Adrenal gland (tissue), 12 donors: Measurements from ENCODE around the gene RAB1B. TPM values are rescaled to one million over a fixed set of nuclear protein-coding genes. Genes with fewer than 3 reads are reported as not detected.

Experiments
- DNase-seq, 7 donors: peaks; one replicate each; pipeline ENCODE4 v3.0.0-alpha.2; 2019 to 2020
- H3K27ac ChIP-seq, 5 donors: fragments of 200-600 bp; sonication (generic) in 4 of 5; 1 replicate in 3 of 5; 2 replicates in 2 of 5; pipeline versions ENCODE4 v1.5.1 to v1.8.0; 2016 to 2020; ENCODE audit warnings: mild to moderate bottlenecking in 1 of 5
- H3K27me3 ChIP-seq: fragments of 200-600 bp; 2 replicates; pipeline ENCODE4 v1.8.0; 2021
- H3K36me3 ChIP-seq, 2 donors: fragments of 200-600 bp; replicated peaks in 1 of 2; 1 replicate in 1 of 2; 2 replicates in 1 of 2; pipeline versions ENCODE4 v1.5.1 to v1.8.0; 2018 to 2022
- H3K4me1 ChIP-seq, 2 donors: fragments of 200-600 bp; replicated peaks in 1 of 2; 1 replicate in 1 of 2; 2 replicates in 1 of 2; pipeline versions ENCODE4 v1.5.1 to v1.8.0; 2018 to 2021
- H3K4me3 ChIP-seq, 4 donors: fragments of 200-600 bp; sonication (generic) in 3 of 4; one replicate each; pipeline ENCODE4 v1.5.1; 2016 to 2018
- H3K9me3 ChIP-seq, 3 donors: fragments of 200-600 bp; sonication (generic) in 1 of 3; replicated peaks in 1 of 3; 1 replicate in 2 of 3; 2 replicates in 1 of 3; pipeline versions ENCODE4 v1.5.1 to v1.8.0; 2016 to 2021
- POLR2A ChIP-seq, 2 donors: fragments of 450-650 bp; IDR thresholded peaks; one replicate each; pipeline ENCODE4 v1.6.1; 2017; ENCODE audit warnings: antibody characterized with exemption in 2 of 2, mild to moderate bottlenecking in 2 of 2, moderate library complexity in 1 of 2
- WGBS, 4 donors: extraction: QIAGEN DNeasy Blood & Tissue Kit in 2 of 4; methylation state at CpG; one replicate each; pipeline versions ENCODE4 v1.1.5 to v1.1.7; 2013 to 2017; 5-methylcytosine and 5-hydroxymethylcytosine counted together
- intact Hi-C, 2 donors: fragments of 100-400 bp; cut with DNase I; formaldehyde crosslinking; loops; one replicate each; pipeline versions ENCODE4 v1.14.1 to v1.15.0; 2022 to 2023
- polyA plus RNA-seq, 3 donors: library from polyadenylated mRNA; stranded (reverse); fragments of 200-250 nt in 2 of 3; fragments of 350-450 nt in 1 of 3; fragmentation: Illumina TruSeq in 1 of 3; extraction: RNeasy Lipid Tissue Mini Kit (QIAGEN cat#74804) in 1 of 3; gene quantifications; one replicate each; pipeline ENCODE4 v1.2.3, GENCODE V29; 2013 to 2014
- total RNA-seq, 9 donors: library from RNA; depleted of rRNA in 4 of 9; stranded (reverse); fragments of >200 nt in 4 of 9; fragments of 120-200 nt in 1 of 9; fragmentation: NEBNext Ultra II Directional in 1 of 9; extraction: Animal tissue kit (Norgen Biotek cat#: 25700) in 1 of 9; gene quantifications; one replicate each; pipeline versions ENCODE4 v1.1.0 to v1.2.4, GENCODE V29; 2013 to 2023
- TF ChIP-seq, protein P1 (sequence below), 6 experiments: fragments of 450-650 bp in 4 of 6; fragments of 200-600 bp in 2 of 6; sonication (generic) in 1 of 6; IDR thresholded peaks; 1 replicate in 5 of 6; 2 replicates in 1 of 6; pipeline versions ENCODE4 v1.5.1 to v1.8.0; 2016 to 2021; ENCODE audit warnings: antibody characterized with exemption in 6 of 6, mild to moderate bottlenecking in 2 of 6, moderate library complexity in 1 of 6
- donor health status: healthy with polysubstance abuse.
- donor health status: Bipolar disorder and iron deficiency.
- donor health status: DM: yes; HTN: yes; CAD: no.
- donor health status: DM: no; HTN: no; CAD: no.
- donor health status: DM: no; HTN: no; CAD: no.
- donor health status: DM: yes; HTN: yes; CAD: no.

Gene RAB1B
- total and polyA plus RNA-seq, 12 donors: 109 to 190 (median 162) TPM

DNA sequence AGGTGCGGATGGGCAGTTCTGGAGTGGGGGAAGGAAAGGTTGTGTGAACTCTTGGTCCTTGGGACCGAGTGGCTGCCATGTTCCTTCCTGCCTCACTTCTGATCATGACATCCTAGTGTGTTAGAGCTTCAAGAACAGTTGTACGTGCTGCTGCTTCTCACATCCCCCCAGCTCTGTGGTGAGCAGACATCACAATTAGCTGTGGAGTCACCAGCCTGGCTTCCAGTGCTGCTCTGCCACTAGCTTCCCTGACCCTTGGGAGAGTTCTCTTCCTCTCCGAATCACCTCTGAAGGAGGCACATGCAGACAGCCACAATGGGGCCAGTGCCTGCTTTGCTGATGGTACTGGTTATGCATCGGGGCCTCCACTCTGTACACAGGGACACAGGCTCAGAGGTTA, 6.2 kb upstream of the RAB1B start:
- DNase-seq: no peak
- intact Hi-C loops: no loop called here
- Histone ChIP-seq H3K27me3 (no peaks in the 10 kb centered on the region), H3K4me3 (no peak overlapping the region), H3K27ac (no peak overlapping the region), H3K4me1 (peaks cover 4 to 15% of the 10 kb centered on the region in 2 donors), H3K36me3 (peaks cover 0 to 19% of the 10 kb centered on the region in 2 donors), H3K9me3 (no peaks in the 10 kb centered on the region)
- TF ChIP-seq POLR2A (IDR thresholded peaks at IDR 0.05): no peak
- TF ChIP-seq, protein P1, sequence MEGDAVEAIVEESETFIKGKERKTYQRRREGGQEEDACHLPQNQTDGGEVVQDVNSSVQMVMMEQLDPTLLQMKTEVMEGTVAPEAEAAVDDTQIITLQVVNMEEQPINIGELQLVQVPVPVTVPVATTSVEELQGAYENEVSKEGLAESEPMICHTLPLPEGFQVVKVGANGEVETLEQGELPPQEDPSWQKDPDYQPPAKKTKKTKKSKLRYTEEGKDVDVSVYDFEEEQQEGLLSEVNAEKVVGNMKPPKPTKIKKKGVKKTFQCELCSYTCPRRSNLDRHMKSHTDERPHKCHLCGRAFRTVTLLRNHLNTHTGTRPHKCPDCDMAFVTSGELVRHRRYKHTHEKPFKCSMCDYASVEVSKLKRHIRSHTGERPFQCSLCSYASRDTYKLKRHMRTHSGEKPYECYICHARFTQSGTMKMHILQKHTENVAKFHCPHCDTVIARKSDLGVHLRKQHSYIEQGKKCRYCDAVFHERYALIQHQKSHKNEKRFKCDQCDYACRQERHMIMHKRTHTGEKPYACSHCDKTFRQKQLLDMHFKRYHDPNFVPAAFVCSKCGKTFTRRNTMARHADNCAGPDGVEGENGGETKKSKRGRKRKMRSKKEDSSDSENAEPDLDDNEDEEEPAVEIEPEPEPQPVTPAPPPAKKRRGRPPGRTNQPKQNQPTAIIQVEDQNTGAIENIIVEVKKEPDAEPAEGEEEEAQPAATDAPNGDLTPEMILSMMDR (IDR thresholded peaks at IDR 0.05): no peak
- 94 to 100% (median 95%) methylated on average over 1 to 5 of the region's 5 CpGs for WGBS, 4 donors

DNA sequence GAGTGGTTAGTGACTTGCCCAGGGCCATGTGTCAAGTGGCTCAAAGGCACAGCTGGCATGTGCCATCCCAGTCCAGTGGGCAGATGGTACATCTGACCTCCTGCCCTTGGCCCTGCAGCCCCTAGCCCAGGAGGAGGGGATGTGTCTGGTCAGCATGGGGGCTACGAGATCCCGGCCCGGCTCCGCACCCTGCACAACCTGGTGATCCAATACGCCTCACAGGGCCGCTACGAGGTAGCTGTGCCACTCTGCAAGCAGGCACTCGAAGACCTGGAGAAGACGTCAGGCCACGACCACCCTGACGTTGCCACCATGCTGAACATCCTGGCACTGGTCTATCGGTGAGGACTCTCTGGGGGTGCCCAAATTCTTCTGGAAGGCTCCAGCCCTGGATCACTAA, 5.7 kb upstream of the RAB1B start:
- no peaks in the 10 kb centered on the region for H3K27me3 ChIP-seq
- no peak for DNase-seq
- H3K36me3 ChIP-seq: peaks cover 0 to 19% of the 10 kb centered on the region in 2 donors
- H3K4me1 ChIP-seq: peaks cover 4 to 14% of the 10 kb centered on the region in 2 donors
- TF ChIP-seq POLR2A (IDR thresholded peaks at IDR 0.05): no peak
- TF ChIP-seq, protein P1 (IDR thresholded peaks at IDR 0.05): no peak
- no peaks in the 10 kb centered on the region for H3K9me3 ChIP-seq
- intact Hi-C loops: no loop called here
- H3K4me3 ChIP-seq: no peak overlapping the region
- no peak overlapping the region for H3K27ac ChIP-seq
- WGBS, 4 donors: 80 to 95% (median 93%) methylated on average over 1 to 12 of the region's 12 CpGs; no CpG with 5 or more reads in 1 of the 4 donors

DNA sequence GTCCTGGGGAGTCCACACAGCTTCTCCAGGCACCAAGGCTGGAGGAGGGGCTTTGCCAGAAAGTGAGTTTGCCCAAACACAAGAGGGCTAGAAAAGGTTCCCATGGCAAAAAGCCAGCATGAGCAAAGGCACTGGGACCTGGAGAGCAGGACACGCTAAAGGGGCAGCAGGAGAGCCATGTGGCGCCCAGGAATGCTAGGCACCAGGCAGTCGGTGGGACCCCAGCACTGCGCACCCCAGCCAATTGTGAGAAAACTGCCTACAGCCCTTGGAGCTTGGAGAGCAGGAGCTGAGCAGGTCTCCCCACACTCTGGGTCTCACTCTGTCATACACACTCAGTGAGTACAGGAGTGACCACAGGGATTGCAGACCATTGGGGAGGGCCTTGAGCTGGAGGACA, 5.2 kb upstream of the RAB1B start:
- H3K27me3 ChIP-seq: no peaks in the 10 kb centered on the region
- intact Hi-C loops: no loop called here
- H3K36me3 ChIP-seq: peaks cover 0 to 19% of the 10 kb centered on the region in 2 donors
- TF ChIP-seq, protein P1 (IDR thresholded peaks at IDR 0.05): no peak
- no peak for TF ChIP-seq POLR2A (IDR thresholded peaks at IDR 0.05)
- H3K4me1 ChIP-seq: peaks cover 4 to 19% of the 10 kb centered on the region in 2 donors
- WGBS, 4 donors: 90 to 94% (median 93%) methylated on average over 2 to 4 of the region's 4 CpGs
- DNase-seq: no peak
- H3K27ac ChIP-seq: no peak overlapping the region
- H3K9me3 ChIP-seq: no peaks in the 10 kb centered on the region
- H3K4me3 ChIP-seq: no peak overlapping the region

DNA sequence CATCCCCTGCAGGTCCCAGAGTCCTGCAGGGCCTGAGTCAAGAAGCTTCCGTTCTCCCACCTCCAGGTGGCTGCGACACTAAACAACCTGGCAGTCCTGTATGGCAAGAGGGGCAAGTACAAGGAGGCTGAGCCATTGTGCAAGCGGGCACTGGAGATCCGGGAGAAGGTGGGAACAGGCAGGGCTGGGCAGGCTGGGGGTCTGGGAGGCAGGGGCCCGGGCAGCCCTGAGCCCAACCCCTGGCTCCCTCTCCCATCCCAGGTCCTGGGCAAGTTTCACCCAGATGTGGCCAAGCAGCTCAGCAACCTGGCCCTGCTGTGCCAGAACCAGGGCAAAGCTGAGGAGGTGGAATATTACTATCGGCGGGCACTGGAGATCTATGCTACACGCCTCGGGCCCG, 4.7 kb upstream of the RAB1B start:
- Histone ChIP-seq H3K9me3 (no peaks in the 10 kb centered on the region), H3K4me1 (peaks cover 0 to 13% of the 10 kb centered on the region in 2 donors), H3K36me3 (peaks cover 0 to 19% of the 10 kb centered on the region in 2 donors), H3K27me3 (no peaks in the 10 kb centered on the region), H3K27ac (no peak overlapping the region), H3K4me3 (no peak overlapping the region)
- 94 to 98% (median 96%) methylated on average over 9 to 10 of the region's 10 CpGs for WGBS, 4 donors
- no peak for TF ChIP-seq POLR2A (IDR thresholded peaks at IDR 0.05)
- TF ChIP-seq, protein P1 (IDR thresholded peaks at IDR 0.05): no peak
- no peak for DNase-seq
- intact Hi-C loops: no loop called here
